A673 (cell line): ENCODE measurements around the gene ESR1. TPM values are rescaled to one million over a fixed set of nuclear protein-coding genes. Genes with fewer than 3 reads are reported as not detected.

ENCODE experiments used
- BruUV-seq: library from RNA; stranded (reverse); fragments of 400-500 nt; replicated peaks from 2 replicates; lab custom pipeline; 2021; lab: Mats Ljungman, UMichigan
- CTCF ChIA-PET: fragments of 300-600 bp; sonication (Branson Sonifier 250); formaldehyde crosslinking; loops from one replicate; lab custom pipeline; 2022; ENCODE audit warnings: antibody characterized with exemption; lab: Charles Lee
- POLR2A ChIA-PET: fragments of 300-600 bp; sonication (Branson Sonifier 250); formaldehyde crosslinking; loops from one replicate; lab custom pipeline; 2022; ENCODE audit warnings: antibody characterized with exemption; ENCODE audit not compliant: low non-redundant PET; lab: Charles Lee
- DNase-seq: peaks from one replicate; pipeline ENCODE4 v3.0.0-alpha.2; 2015; ENCODE audit warnings: low spot score
- H3K27ac ChIP-seq: fragments of 200-600 bp; sonication (generic); 2 replicates; pipeline ENCODE4 v1.5.1; 2016; ENCODE audit warnings: mixed run types, low read depth, mild to moderate bottlenecking, mixed read lengths, antibody characterized with exemption, low read length; ENCODE audit not compliant: poor library complexity, severe bottlenecking
- H3K27me3 ChIP-seq: fragments of 200-600 bp; sonication (generic); replicated peaks from 2 replicates; pipeline ENCODE4 v1.6.1; 2017; ENCODE audit warnings: mixed run types, low read depth, mild to moderate bottlenecking, mixed read lengths, antibody characterized with exemption, low read length; ENCODE audit not compliant: insufficient read depth, poor library complexity
- H3K36me3 ChIP-seq: fragments of 200-600 bp; sonication (generic); 2 replicates; pipeline ENCODE4 v1.6.1; 2016; ENCODE audit warnings: mixed run types, mild to moderate bottlenecking, mixed read lengths, antibody characterized with exemption, low read length; ENCODE audit not compliant: insufficient read depth, poor library complexity, severe bottlenecking
- H3K4me1 ChIP-seq: fragments of 200-600 bp; sonication (generic); 2 replicates; pipeline ENCODE4 v1.6.1; 2017; ENCODE audit warnings: mixed run types, mild to moderate bottlenecking, mixed read lengths, antibody characterized with exemption, low read length; ENCODE audit not compliant: insufficient read depth, poor library complexity, severe bottlenecking
- H3K4me3 ChIP-seq: fragments of 200-600 bp; sonication (generic); 2 replicates; pipeline ENCODE4 v1.5.1; 2016; ENCODE audit warnings: low read depth, mixed run types, mild to moderate bottlenecking, mixed read lengths, low read length; ENCODE audit not compliant: poor library complexity, severe bottlenecking
- H3K9me3 ChIP-seq: fragments of 200-600 bp; sonication (generic); 2 replicates; pipeline ENCODE4 v1.6.1; 2016; ENCODE audit warnings: mixed run types, low read depth, mild to moderate bottlenecking, mixed read lengths, antibody characterized with exemption, low read length; ENCODE audit not compliant: poor library complexity, severe bottlenecking
- CTCF ChIP-seq: fragments of 300-800, 200-600 bp; sonication (generic); conservative IDR thresholded peaks from 2 replicates; pipeline ENCODE4 v1.5.1; 2017; ENCODE audit warnings: low read depth, mild to moderate bottlenecking, antibody characterized with exemption, low read length, moderate library complexity, mixed read lengths
- EZH2 ChIP-seq: fragments of 200-600 bp; sonication (generic); IDR thresholded peaks from 2 replicates; pipeline ENCODE4 v1.6.1; 2017; ENCODE audit warnings: borderline replicate concordance, low read depth, mild to moderate bottlenecking, mixed read lengths, antibody characterized with exemption, low read length; ENCODE audit not compliant: poor library complexity, severe bottlenecking
- intact Hi-C: fragments of 100-400 bp; cut with micrococcal nuclease; formaldehyde crosslinking; loops from one replicate; pipeline ENCODE4 v1.10.0; 2022; ENCODE audit not compliant: unreplicated experiment
- total RNA-seq: library from RNA; stranded (reverse); gene quantifications from 2 replicates; pipeline ENCODE4 v1.2.3, GENCODE V29; 2021

Gene ESR1
- total RNA-seq, 1 experiment from 2014 or later: not detected

GRCh38 chr6:152146385-152146784, 338.9 kb downstream of the ESR1 start:
- no peaks in the 10 kb centered on the region for H3K4me1 ChIP-seq
- CTCF ChIA-PET: no interaction called here
- no TSS peak for BruUV-seq
- H3K27ac ChIP-seq: no peak overlapping the region
- no peak for TF ChIP-seq EZH2
- TF ChIP-seq CTCF: no peak
- intact Hi-C loops: no loop called here
- no peaks in the 10 kb centered on the region for H3K9me3 ChIP-seq
- H3K4me3 ChIP-seq: no peak overlapping the region
- no peak for DNase-seq
- POLR2A ChIA-PET: no interaction called here
- no peaks in the 10 kb centered on the region for H3K36me3 ChIP-seq
- H3K27me3 ChIP-seq: no peaks in the 10 kb centered on the region

DNA sequence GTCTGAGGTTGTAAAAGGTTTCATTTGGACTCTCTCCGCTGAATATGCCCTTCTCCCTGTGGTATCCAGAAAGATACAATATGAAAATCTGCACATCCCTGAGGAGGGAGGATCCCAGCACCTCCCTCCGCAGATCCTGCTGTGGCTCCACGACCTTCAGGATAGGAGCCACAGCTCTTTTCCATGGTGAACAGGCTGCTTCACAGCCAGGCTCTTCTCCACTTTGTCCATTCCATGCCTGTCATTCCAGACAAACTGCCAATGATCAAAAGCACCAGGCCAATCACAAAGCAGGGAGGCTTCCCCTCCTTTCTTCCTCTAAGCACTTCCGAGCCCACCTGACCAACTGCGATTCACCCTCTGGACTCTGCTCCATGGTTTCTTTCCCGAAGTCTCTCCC, 339.8 kb downstream of the ESR1 start:
- no peaks in the 10 kb centered on the region for H3K27me3 ChIP-seq
- ChIA-PET CTCF (no interaction called here), POLR2A (no interaction called here)
- no peak overlapping the region for H3K4me3 ChIP-seq
- H3K9me3 ChIP-seq: no peaks in the 10 kb centered on the region
- BruUV-seq: no TSS peak
- TF ChIP-seq CTCF (no peak), EZH2 (no peak)
- no peaks in the 10 kb centered on the region for H3K4me1 ChIP-seq
- H3K36me3 ChIP-seq: no peaks in the 10 kb centered on the region
- intact Hi-C loops: no loop called here
- H3K27ac ChIP-seq: no peak overlapping the region
- no peak for DNase-seq

DNA sequence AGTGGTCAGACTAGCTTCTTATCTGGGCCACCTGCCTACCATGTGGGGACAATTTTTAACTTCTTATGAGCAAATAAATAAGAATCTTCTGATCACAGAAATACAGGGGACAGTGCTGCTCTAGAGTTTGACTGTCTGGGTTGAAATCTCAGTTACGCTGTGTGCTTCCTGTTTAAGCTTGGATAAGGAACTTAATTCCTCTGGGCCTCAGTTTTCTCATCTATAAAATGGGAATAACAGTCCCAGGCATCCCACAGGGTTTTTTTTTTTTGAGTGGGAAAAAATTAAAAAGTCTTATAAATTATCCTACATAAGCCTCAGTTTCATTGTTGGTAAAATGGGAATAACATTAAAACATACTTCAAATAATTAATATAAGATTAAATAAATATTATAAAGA, 340.9 kb downstream of the ESR1 start:
- Histone ChIP-seq H3K4me1 (no peaks in the 10 kb centered on the region), H3K4me3 (no peak overlapping the region), H3K36me3 (no peaks in the 10 kb centered on the region), H3K27ac (no peak overlapping the region), H3K27me3 (no peaks in the 10 kb centered on the region), H3K9me3 (no peaks in the 10 kb centered on the region)
- TF ChIP-seq EZH2 (no peak), CTCF (no peak)
- intact Hi-C loops: no loop called here
- no peak for DNase-seq
- BruUV-seq: no TSS peak
- ChIA-PET CTCF (no interaction called here), POLR2A (no interaction called here)
